Measurements from ENCODE around the gene PSG4. TPM values are rescaled to one million over a fixed set of nuclear protein-coding genes. Genes with fewer than 3 reads are reported as not detected.
"Not testable (repeated sequence)": the region's sequence is repeated elsewhere in the genome, so short reads cannot be mapped to it uniquely, and the experiment has no call there.

PSG4 gene
- total and polyA plus RNA-seq, 2 experiments from 2014 or later, result 0.26 TPM; not detected in 1

DNA sequence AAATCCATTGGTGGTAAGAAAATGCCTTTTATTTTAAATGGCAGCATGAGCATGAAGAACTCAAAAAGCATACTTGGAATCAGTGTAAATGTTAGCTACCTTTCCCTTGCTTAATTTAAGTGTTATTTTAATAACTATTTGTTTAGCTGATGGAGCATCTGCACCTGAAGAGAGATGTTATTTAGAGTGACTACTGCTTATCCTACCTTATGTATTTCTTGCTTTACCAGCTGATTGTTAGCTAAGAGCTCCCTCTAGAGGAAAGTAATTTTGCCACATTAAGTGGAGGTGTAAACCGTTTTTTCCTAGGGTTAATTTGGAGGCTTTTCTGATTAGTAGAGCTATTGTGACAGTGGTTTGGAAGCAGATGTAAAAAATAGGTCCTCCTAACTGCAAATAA, 21.5 kb upstream of the PSG4 start:
- not testable (repeated sequence) for H3K4me2 ChIP-seq; ATAC-seq; H3K4me3 ChIP-seq; H3K9me2 ChIP-seq (ENCODE audit: insufficient read depth); H3K4me1 ChIP-seq (ENCODE audit: insufficient read depth); H3K36me3 ChIP-seq (ENCODE audit: insufficient read depth); H3K27ac ChIP-seq (ENCODE audit: low read depth); H3K27me3 ChIP-seq (ENCODE audit: insufficient read depth); DNase-seq (ENCODE audit: low spot score); H3K4me3 Mint-ChIP-seq; H4K20me1 ChIP-seq (replicated peaks; ENCODE audit: insufficient read depth); H3K4me1 Mint-ChIP-seq; H3K27me3 Mint-ChIP-seq (ENCODE audit: insufficient read depth, low read depth, poor library complexity); H3K27ac Mint-ChIP-seq; H3K79me2 ChIP-seq (replicated peaks; ENCODE audit: insufficient read depth); H3F3A ChIP-seq (replicated peaks; ENCODE audit: low read depth); H2AFZ ChIP-seq
- H3K36me3 Mint-ChIP-seq (ENCODE audit: low read depth), result peaks cover 29% of the 10 kb centered on the region
- peaks cover 93% of the 10 kb centered on the region for H3K9me3 Mint-ChIP-seq
- TF ChIP-seq CTCF (conservative IDR thresholded peaks at IDR 0.05; ENCODE audit: low read depth in 2 of 2), result peak in 1 of 2 experiments; percentile 17; a peak in 1 of 4 replicates

DNA sequence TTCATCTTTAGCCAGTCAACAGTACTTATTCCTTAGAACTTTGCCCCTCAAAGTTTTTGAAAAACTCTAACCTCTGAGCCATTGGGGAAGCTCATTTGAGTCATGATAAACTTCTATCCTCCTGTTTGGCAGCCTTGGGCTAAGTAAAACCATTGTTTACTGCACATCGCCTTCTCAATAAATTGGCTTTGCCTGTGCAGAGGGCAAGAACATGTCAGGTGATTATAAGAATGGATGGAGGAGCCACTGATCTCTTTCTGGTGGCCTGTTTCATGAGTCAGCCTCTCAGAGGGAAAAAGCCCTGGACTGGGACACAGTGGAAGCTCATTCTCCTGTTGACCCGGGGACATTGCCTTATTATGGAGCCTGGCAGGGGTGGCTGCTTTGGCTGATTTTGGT, 19.4 kb upstream of the PSG4 start:
- Histone ChIP-seq H3K36me3 (ENCODE audit: insufficient read depth) (no peaks in the 10 kb centered on the region), H3K9me2 (ENCODE audit: insufficient read depth) (no peaks in the 10 kb centered on the region), H3F3A (replicated peaks; ENCODE audit: low read depth) (no peaks in the 10 kb centered on the region), H3K4me3 (no peak overlapping the region), H3K4me1 (ENCODE audit: insufficient read depth) (no peaks in the 10 kb centered on the region), H4K20me1 (replicated peaks; ENCODE audit: insufficient read depth) (no peaks in the 10 kb centered on the region), H3K27ac (ENCODE audit: low read depth) (no peak overlapping the region), H3K79me2 (replicated peaks; ENCODE audit: insufficient read depth) (no peaks in the 10 kb centered on the region), H2AFZ (no peak overlapping the region), H3K4me2 (no peak overlapping the region), H3K27me3 (ENCODE audit: insufficient read depth) (no peaks in the 10 kb centered on the region)
- Mint-ChIP-seq H3K27me3 (ENCODE audit: insufficient read depth, low read depth, poor library complexity) (peaks cover 12% of the 10 kb centered on the region), H3K4me3 (no peak overlapping the region), H3K27ac (no peak overlapping the region), H3K4me1 (no peaks in the 10 kb centered on the region), H3K36me3 (ENCODE audit: low read depth) (peaks cover 32% of the 10 kb centered on the region), H3K9me3 (peaks cover 90% of the 10 kb centered on the region)
- DNase-seq (ENCODE audit: low spot score) (no peak), ATAC-seq (no peak)
- TF ChIP-seq CREB1 (CRISPR knock-in tag; IDR thresholded peaks at IDR 0.05; ENCODE audit: low read depth), result no peak
- no peak for TF ChIP-seq ZNF331 (CRISPR knock-in tag; IDR thresholded peaks at IDR 0.05; ENCODE audit: low read depth)
- no peak for TF ChIP-seq NANOG (IDR thresholded peaks at IDR 0.05; ENCODE audit: borderline replicate concordance)
- no peak for TF ChIP-seq STAT1 (IDR thresholded peaks at IDR 0.05; ENCODE audit: unreplicated experiment)
- TF ChIP-seq ZNF114 (CRISPR knock-in tag; IDR thresholded peaks at IDR 0.05), result no peak
- TF ChIP-seq REST (IDR thresholded peaks at IDR 0.05; ENCODE audit: unreplicated experiment), result no peak
- TF ChIP-seq, protein P1, sequence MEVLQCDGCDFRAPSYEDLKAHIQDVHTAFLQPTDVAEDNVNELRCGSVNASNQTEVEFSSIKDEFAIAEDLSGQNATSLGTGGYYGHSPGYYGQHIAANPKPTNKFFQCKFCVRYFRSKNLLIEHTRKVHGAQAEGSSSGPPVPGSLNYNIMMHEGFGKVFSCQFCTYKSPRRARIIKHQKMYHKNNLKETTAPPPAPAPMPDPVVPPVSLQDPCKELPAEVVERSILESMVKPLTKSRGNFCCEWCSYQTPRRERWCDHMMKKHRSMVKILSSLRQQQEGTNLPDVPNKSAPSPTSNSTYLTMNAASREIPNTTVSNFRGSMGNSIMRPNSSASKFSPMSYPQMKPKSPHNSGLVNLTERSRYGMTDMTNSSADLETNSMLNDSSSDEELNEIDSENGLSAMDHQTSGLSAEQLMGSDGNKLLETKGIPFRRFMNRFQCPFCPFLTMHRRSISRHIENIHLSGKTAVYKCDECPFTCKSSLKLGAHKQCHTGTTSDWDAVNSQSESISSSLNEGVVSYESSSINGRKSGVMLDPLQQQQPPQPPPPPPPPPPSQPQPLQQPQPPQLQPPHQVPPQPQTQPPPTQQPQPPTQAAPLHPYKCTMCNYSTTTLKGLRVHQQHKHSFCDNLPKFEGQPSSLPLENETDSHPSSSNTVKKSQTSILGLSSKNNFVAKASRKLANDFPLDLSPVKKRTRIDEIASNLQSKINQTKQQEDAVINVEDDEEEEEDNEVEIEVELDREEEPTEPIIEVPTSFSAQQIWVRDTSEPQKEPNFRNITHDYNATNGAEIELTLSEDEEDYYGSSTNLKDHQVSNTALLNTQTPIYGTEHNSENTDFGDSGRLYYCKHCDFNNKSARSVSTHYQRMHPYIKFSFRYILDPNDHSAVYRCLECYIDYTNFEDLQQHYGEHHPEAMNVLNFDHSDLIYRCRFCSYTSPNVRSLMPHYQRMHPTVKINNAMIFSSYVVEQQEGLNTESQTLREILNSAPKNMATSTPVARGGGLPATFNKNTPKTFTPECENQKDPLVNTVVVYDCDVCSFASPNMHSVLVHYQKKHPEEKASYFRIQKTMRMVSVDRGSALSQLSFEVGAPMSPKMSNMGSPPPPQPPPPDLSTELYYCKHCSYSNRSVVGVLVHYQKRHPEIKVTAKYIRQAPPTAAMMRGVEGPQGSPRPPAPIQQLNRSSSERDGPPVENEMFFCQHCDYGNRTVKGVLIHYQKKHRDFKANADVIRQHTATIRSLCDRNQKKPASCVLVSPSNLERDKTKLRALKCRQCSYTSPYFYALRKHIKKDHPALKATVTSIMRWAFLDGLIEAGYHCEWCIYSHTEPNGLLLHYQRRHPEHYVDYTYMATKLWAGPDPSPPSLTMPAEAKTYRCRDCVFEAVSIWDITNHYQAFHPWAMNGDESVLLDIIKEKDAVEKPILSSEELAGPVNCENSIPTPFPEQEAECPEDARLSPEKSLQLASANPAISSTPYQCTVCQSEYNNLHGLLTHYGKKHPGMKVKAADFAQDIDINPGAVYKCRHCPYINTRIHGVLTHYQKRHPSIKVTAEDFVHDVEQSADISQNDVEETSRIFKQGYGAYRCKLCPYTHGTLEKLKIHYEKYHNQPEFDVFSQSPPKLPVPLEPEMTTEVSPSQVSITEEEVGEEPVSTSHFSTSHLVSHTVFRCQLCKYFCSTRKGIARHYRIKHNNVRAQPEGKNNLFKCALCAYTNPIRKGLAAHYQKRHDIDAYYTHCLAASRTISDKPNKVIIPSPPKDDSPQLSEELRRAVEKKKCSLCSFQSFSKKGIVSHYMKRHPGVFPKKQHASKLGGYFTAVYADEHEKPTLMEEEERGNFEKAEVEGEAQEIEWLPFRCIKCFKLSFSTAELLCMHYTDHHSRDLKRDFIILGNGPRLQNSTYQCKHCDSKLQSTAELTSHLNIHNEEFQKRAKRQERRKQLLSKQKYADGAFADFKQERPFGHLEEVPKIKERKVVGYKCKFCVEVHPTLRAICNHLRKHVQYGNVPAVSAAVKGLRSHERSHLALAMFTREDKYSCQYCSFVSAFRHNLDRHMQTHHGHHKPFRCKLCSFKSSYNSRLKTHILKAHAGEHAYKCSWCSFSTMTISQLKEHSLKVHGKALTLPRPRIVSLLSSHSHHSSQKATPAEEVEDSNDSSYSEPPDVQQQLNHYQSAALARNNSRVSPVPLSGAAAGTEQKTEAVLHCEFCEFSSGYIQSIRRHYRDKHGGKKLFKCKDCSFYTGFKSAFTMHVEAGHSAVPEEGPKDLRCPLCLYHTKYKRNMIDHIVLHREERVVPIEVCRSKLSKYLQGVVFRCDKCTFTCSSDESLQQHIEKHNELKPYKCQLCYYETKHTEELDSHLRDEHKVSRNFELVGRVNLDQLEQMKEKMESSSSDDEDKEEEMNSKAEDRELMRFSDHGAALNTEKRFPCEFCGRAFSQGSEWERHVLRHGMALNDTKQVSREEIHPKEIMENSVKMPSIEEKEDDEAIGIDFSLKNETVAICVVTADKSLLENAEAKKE (CRISPR knock-in tag; IDR thresholded peaks at IDR 0.05), result no peak
- TF ChIP-seq, protein P2, sequence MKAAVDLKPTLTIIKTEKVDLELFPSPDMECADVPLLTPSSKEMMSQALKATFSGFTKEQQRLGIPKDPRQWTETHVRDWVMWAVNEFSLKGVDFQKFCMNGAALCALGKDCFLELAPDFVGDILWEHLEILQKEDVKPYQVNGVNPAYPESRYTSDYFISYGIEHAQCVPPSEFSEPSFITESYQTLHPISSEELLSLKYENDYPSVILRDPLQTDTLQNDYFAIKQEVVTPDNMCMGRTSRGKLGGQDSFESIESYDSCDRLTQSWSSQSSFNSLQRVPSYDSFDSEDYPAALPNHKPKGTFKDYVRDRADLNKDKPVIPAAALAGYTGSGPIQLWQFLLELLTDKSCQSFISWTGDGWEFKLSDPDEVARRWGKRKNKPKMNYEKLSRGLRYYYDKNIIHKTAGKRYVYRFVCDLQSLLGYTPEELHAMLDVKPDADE (IDR thresholded peaks at IDR 0.05), result no peak
- no peak for TF ChIP-seq EZH2phosphoT487 (IDR thresholded peaks at IDR 0.05; ENCODE audit: unreplicated experiment)

Data from GM23338 (cell line).